Right renal pelvis (tissue), 4 donors: ENCODE results near the gene BSCL2. TPM values are rescaled to one million over a fixed set of nuclear protein-coding genes. Genes with fewer than 3 reads are reported as not detected.
"Not testable (repeated sequence)": the region's sequence is repeated elsewhere in the genome, so short reads cannot be mapped to it uniquely, and the experiment has no call there.

Source experiments
- DNase-seq, 4 donors: peaks; one replicate each; pipeline ENCODE4 v3.0.0-alpha.2; 2013; ENCODE audit warnings: low read depth in 4 of 4, low spot score in 3 of 4, missing footprints in 1 of 4
- polyA plus RNA-seq, 4 donors: library from polyadenylated mRNA; unstranded; fragments of 120-200 nt; gene quantifications; one replicate each; pipeline ENCODE4 v1.2.1, GENCODE V29; 2013; ENCODE audit not compliant: insufficient read length in 4 of 4

Gene BSCL2
- polyA plus RNA-seq, 4 donors, result 60.3 to 69.8 (median 68.3) TPM

DNA sequence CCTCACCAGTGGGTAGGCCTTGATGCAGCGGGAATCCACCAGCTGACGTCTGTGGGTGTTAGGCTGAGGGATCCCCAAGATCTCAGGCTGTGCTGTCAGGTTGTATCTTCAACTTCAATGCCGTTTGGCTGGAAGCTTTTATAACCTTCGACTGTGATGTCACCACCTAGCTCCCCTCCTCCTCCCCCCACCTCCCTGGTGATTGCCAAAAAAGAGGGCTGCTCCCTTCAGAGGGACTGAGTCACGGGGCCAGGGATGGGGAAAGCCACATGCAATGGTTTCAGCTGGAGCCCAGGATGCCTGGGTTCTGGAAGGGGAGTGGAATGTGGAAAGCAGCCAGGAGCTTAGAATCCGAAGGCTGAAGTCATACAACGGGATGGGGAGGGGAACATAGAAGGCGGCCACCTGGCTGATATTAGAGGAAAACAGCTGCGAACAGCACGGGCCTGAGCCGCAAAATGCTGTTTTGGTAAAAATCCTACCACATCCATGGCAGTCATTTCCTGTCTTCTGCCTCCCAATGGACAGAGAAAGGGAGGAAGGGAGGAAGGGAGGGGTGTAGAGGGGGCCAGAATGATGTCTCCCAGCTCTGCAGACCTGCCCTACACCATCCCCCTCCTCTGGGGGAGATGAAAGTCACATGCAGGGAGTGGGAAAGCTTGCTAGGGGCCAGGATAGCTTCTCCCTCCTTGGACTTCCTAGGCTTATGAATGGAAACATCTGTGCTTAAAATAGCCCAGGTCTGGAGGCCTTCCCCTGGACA is 17.6 kb downstream of the BSCL2 start, which contains the start of gene LRRN4CL:
LRRN4CL (minus strand) TSS at position 110 of the 763 bp plus-strand sequence. CDS start 1,022 bp downstream, outside the sequence.
- DNase-seq, result no peak

GRCh38 chr11:62688491-62688890 is 18.7 kb downstream of the BSCL2 start:
- DNase-seq, result no peak

DNA sequence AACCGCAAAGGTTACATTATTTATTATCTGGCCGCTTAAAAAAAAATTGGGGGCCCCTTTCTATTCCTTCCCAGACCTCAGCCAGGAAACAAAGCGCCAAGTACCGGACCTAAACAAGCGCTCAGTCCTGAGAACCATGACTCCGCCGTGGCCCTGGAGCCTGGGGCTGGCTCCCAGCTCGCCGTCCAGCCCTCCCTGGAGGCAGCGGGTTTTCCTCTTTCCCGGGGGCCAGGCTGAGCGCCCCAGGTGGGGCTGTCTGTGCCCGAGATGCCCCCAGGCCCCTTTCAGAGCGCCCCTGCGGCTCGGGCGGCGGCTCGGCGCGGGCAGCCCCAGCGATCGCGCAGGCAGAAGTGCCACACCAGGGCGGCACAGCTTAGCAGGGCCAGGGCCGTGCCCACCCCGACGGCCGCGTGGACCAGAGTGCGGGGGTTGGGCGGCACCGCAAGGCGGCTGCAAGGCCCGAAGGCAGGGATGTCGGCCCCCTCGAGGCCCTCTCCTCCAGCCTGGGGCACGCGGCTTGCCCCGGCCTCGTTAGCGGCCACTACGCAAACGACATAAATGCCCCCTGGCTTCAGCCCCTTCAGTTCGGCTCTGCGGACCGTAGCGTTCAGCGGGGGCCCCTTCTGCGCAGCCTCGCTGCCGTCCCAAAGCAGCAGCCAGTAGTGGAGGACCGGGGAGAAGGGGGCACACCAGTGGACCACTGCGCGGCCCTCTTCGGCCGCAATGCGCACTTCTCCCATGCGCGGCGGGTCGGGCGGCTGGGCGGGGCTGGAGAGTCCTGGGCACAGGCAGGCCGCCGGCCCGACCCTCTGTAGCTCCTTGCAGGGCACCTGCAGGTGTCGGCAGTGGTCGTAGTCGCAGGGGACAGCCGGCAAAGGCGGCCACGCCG is 19.5 kb downstream of the BSCL2 start:
- DNase-seq, result no peak

- DNase-seq, result no peak
Measured at GRCh38 chr11:62682518-62682917, 24.7 kb downstream of the BSCL2 start.

DNA sequence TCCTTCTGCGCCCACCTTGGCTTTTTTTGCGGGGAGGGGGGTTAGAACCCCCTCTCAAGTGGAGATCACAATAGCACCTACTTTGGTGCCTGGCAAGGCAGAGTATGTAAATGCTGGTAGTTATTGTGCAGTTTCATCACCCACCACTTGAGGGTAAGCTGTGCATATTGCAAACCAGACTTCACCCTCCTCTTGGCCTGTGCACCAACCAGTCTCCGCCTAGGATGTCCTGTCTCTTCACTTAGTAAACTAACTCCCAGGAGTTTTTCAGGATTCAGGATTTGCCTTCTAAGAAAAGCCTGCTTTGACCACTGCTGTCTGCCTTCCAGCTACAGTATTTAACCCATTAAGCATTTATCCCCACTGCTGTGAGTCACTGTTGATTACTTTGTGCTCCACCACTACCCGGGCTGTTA is 26.4 kb downstream of the BSCL2 start:
- no peak for DNase-seq

GRCh38 chr11:62678770-62679696 is 28.2 kb downstream of the BSCL2 start, which contains the start of gene UBXN1:
Gene UBXN1 (minus strand): TSS chr11:62679073. CDS start chr11:62678923, 150 bp downstream.
- DNase-seq, result peak; percentile 70 to 80 (median 76)

- DNase-seq, result no peak
Measured at GRCh38 chr11:62678433-62678769, 28.8 kb downstream of the BSCL2 start.

DNA sequence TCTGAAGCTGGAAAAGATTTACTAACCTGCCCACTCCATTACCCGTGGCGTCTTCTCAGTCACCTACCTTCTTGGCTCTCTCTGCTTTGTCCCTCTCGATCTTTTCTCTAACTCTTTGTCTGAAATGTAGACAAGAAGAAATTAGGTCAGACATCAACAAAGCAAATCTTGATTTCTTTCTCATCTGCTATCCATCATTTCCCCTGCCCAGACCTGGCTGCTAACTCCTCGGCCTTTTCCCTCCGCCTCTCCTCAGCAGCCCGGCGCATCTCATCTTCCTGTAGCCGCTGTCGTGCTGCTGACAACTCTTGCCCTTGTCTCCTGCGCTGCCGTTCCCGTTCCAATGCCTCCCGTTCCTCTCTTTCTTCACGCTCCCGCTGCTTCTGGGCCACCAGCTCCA is 29.5 kb downstream of the BSCL2 start:
- DNase-seq, result no peak

- DNase-seq, result no peak
Measured at GRCh38 chr11:62677156-62677555, 30.1 kb downstream of the BSCL2 start.

DNA sequence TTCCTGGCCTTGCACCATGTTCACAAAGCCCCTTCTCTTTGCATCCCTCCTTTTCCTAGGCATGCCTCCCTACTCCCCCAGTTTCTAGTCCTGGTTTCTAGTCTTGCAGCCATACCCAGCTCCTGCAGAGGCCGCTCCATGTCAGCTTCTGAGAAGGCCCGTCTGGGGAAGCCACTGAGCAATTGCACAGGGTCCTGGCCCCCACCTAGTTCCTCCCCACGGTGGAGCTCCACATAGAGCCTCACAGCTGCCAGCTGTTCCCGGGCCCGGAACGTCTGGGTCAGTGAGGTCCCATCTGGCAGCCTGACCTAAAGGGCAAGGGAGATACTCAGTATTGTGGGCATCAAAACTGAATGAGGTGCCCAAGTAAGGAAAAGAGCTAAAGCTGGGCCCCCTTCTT is 30.5 kb downstream of the BSCL2 start:
- DNase-seq, result no peak

DNA sequence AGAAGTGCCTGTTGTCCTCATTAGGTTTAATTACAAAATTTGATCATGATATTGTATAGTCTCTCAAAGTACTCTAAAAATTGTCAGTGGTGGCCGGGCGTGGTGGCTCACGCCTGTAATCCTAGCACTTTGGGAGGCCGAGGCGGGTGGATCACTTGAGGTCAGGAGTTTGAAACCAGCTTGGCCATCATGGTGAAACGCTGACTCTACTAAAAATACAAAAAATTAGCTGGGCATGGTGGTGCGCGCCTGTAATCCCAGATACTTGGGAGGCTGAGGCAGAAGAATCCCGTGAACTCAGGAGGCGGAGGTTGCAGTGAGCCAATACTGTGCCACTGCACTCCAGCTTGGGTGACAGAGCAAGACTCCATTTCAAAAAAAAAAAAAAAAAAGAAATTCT is 31.8 kb downstream of the BSCL2 start:
- DNase-seq, result not testable (repeated sequence)

DNA sequence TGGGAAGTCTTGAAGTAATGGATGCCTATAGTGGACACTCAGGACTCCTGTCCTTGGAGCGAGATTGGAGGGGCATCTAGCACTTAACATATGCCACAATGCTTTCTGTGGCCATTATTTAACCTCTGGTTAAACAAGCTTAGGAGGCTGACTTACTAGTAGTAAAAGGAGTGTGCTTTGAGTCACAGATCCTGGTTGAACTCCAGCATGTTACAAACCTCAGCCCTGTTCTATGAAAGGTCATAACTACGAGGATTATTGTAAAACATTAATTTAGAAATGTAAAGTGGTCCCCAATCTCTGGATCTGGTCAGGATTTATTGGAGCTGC is 34.1 kb downstream of the BSCL2 start:
- DNase-seq, result no peak

DNA sequence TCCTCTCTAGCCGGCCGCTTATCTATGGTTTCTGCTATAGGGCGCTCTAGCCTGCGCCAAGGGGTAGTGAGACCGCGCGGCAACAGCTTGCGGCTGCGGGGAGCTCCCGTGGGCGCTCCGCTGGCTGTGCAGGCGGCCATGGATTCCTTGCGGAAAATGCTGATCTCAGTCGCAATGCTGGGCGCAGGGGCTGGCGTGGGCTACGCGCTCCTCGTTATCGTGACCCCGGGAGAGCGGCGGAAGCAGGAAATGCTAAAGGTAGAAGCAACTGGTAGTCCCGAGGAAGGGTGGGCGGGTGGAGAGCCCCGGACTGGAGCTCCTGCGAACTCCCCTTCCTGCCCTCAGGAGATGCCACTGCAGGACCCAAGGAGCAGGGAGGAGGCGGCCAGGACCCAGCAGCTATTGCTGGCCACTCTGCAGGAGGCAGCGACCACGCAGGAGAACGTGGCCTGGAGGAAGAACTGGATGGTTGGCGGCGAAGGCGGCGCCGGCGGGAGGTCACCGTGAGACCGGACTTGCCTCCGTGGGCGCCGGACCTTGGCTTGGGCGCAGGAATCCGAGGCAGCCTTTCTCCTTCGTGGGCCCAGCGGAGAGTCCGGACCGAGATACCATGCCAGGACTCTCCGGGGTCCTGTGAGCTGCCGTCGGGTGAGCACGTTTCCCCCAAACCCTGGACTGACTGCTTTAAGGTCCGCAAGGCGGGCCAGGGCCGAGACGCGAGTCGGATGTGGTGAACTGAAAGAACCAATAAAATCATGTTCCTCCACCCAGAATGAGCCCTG is 35.4 kb downstream of the BSCL2 start, which contains the start of the genes LBHD1 and UQCC3:
LBHD1 (minus strand) TSS at position 660 of the 782 bp plus-strand sequence. CDS start 2,236 bp downstream, outside the sequence.
UQCC3 (plus strand) TSS at position 66 of the 782 bp plus-strand sequence; CDS start at position 139, 73 bp downstream.
- DNase-seq, result peak; percentile 72 to 80 (median 74)

DNA sequence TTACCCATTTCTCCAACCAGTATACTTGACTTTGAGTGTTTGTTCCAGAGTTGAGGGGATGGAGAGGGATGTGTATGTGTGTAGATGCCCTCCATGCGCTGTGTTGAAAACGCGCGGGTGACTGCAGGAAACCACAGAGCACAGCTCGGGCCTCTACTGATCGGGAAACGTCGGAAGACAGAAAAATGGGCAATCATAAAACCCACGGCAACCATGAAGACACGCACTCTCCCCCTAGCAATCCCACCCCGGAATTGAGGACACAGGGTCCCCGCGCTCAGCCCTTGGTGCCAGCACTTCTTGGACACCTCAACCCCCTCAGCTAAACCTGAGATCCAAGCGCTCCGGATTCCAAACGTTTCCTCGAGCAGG is 36.0 kb downstream of the BSCL2 start:
- DNase-seq, result no peak

GRCh38 chr11:62669420-62670161 is 37.6 kb downstream of the BSCL2 start:
- no peak for DNase-seq

DNA sequence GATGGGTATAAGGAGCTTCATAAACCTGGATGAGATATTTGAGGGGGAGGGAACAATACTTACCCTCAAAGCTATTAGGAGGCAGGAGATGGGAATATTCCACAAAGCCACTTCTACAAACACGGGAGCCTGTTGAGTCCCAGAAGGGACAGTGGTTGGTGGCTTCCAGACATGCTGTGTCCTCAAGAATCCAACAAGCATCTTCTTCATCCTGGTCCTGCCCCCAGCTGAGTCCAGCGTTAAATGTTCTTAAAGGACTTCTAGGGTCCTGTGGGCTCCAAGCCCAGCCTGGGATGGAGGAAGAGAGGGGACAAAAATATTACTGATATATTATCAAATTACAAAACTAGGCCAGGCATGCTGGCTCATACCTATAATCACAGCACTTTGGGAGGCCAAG is 39.8 kb downstream of the BSCL2 start:
- no peak for DNase-seq

DNA sequence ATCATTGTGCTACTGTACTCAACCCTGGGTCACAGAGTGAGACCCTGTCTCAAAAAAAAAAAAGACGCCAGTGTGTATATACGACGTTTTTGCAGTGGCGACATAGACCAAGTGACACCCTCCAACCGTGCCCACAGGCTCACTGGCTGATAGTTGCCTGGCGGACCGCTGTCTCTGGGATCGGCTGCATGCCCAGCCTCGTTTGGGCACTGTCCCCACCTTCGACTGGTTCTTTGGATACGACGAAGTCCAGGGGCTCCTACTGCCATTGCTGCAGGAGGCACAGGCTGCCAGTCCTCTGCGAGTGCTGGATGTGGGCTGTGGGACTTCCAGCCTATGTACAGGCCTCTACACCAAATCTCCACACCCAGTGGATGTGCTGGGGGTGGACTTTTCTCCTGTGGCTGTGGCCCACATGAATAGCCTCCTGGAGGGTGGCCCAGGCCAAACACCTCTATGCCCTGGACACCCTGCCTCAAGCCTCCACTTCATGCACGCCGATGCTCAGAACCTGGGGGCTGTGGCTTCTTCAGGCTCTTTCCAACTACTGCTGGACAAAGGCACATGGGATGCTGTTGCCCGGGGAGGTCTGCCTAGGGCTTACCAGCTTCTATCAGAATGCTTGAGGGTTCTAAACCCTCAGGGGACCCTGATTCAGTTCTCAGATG is 40.8 kb downstream of the BSCL2 start:
- no peak for DNase-seq

- DNase-seq, result no peak
Measured at GRCh38 chr11:62665599-62666258, 41.5 kb downstream of the BSCL2 start.
